Panc1 (cell line): Measurements from ENCODE around the gene DUSP9. TPM values are rescaled to one million over a fixed set of nuclear protein-coding genes. Genes with fewer than 3 reads are reported as not detected.

Source experiments
- ATAC-seq: fragments of 200-7000 bp; cut with Tn5 transposase; 2 replicates; pipeline ENCODE4 v1.9.1; 2020; ENCODE audit warnings: mild to moderate bottlenecking, moderate library complexity
- Bru-seq: library from RNA; stranded (reverse); fragments of 400-500 nt; gene quantifications from one replicate; lab custom pipeline; 2021; lab: Mats Ljungman, UMichigan
- BruChase-seq, 2 experiments: library from RNA; stranded (reverse); fragments of 400-500 nt; gene quantifications; one replicate each; lab custom pipeline; 2021; lab: Mats Ljungman, UMichigan
- BruUV-seq: library from RNA; stranded (reverse); fragments of 400-500 nt; replicated peaks from 2 replicates; lab custom pipeline; 2021; lab: Mats Ljungman, UMichigan
- CTCF ChIA-PET: fragments of 300-600 bp; sonication (Branson Sonifier 250); formaldehyde crosslinking; loops from one replicate; lab custom pipeline; 2022; ENCODE audit warnings: antibody characterized with exemption; lab: Charles Lee
- POLR2A ChIA-PET: fragments of 300-600 bp; sonication (Branson Sonifier 250); formaldehyde crosslinking; loops from one replicate; lab custom pipeline; 2022; ENCODE audit warnings: antibody characterized with exemption; lab: Charles Lee
- DNase-seq: peaks from one replicate; pipeline ENCODE4 v3.0.0-alpha.2; 2010; ENCODE audit warnings: low read depth, low spot score
- H3K27ac ChIP-seq: 2 replicates; pipeline ENCODE4 v1.5.1; 2011; ENCODE audit warnings: mild to moderate bottlenecking, low read length, inconsistent platforms
- H3K27me3 ChIP-seq: fragments of 200-500 bp; sonication (Bioruptor generic); 2 replicates; pipeline ENCODE4 v1.6.0; 2014; ENCODE audit warnings: low read length, inconsistent platforms; ENCODE audit not compliant: control insufficient read depth, insufficient read depth
- H3K36me3 ChIP-seq: fragments of 200-500 bp; sonication (Bioruptor generic); 2 replicates; pipeline ENCODE4 v1.5.1; 2014; ENCODE audit warnings: inconsistent platforms, mild to moderate bottlenecking, low read length, moderate library complexity; ENCODE audit not compliant: control insufficient read depth, insufficient read depth
- H3K4me1 ChIP-seq: 2 replicates; pipeline ENCODE4 v1.5.1; 2011; ENCODE audit warnings: inconsistent platforms, mild to moderate bottlenecking, low read length, moderate library complexity; ENCODE audit not compliant: control insufficient read depth, insufficient read depth
- H3K4me3 ChIP-seq, 2 experiments: 2 replicates each; pipeline ENCODE4 v1.5.1; 2011 to 2012; ENCODE audit warnings: low read depth in 2 of 2, low read length in 2 of 2, mild to moderate bottlenecking in 2 of 2, inconsistent platforms in 1 of 2, moderate library complexity in 1 of 2
- H3K9me3 ChIP-seq: fragments of 200-500 bp; sonication (Bioruptor generic); 2 replicates; pipeline ENCODE4 v1.5.1; 2014; ENCODE audit warnings: low read depth, mild to moderate bottlenecking, inconsistent platforms, low read length, moderate library complexity; ENCODE audit not compliant: control insufficient read depth, insufficient read depth
- CTCF ChIP-seq: fragments of 450-650 bp; IDR thresholded peaks from 2 replicates; pipeline ENCODE4 v1.5.1; 2017; ENCODE audit warnings: mild to moderate bottlenecking
- POLR2AphosphoS5 ChIP-seq: IDR thresholded peaks from 2 replicates; pipeline ENCODE4 v1.6.1; 2012; ENCODE audit warnings: mild to moderate bottlenecking, low read depth, low read length, moderate library complexity
- REST ChIP-seq, 2 experiments: IDR thresholded peaks; 2 replicates each; pipeline ENCODE4 v1.6.1; 2011 to 2012; ENCODE audit warnings: low read depth in 2 of 2, control low read depth in 1 of 2, low read length in 1 of 2, mild to moderate bottlenecking in 1 of 2, moderate library complexity in 1 of 2; ENCODE audit not compliant: insufficient read depth in 1 of 2
- SIN3A ChIP-seq: IDR thresholded peaks from 2 replicates; pipeline ENCODE4 v1.6.1; 2012; ENCODE audit warnings: low read depth, mild to moderate bottlenecking, low read length, moderate library complexity, borderline replicate concordance; ENCODE audit not compliant: insufficient read depth
- TCF7L2 ChIP-seq: IDR thresholded peaks from 2 replicates; pipeline ENCODE4 v1.6.1; 2011; ENCODE audit warnings: mild to moderate bottlenecking, low read depth, low read length, inconsistent platforms
- in situ Hi-C: cut with HindIII; loops from 2 replicates; pipeline ENCODE4 v1.10.0; 2016; ENCODE audit warnings: low sequenced_read_pairs, low pct_unique_long_range_greater_than_20kb
- intact Hi-C: fragments of 100-400 bp; cut with micrococcal nuclease; formaldehyde crosslinking; loops from one replicate; pipeline ENCODE4 v1.10.0; 2022; ENCODE audit not compliant: unreplicated experiment
- long read RNA-seq: library from polyadenylated mRNA; unstranded; transcript quantifications from one replicate; pipeline ENCODE4 v2.0.0, GENCODE V29; 2021; ENCODE audit not compliant: unreplicated experiment
- polyA plus RNA-seq: library from polyadenylated mRNA; unstranded; fragments of >200 nt; gene quantifications from one replicate; pipeline ENCODE4 v1.2.1, GENCODE V29; 2012; ENCODE audit warnings: missing spikeins; ENCODE audit not compliant: insufficient read length
- total RNA-seq: library from RNA; stranded (reverse); gene quantifications from one replicate; pipeline ENCODE4 v1.2.1, GENCODE V29; 2021; ENCODE audit not compliant: unreplicated experiment

The DUSP9 gene
- total RNA-seq: 7.1 TPM
- polyA plus RNA-seq: 9.8 TPM
- Bru-seq, nascent RNA: percentile 24 among the genes with signal in this experiment
- percentile 35 among the genes with signal in this experiment for BruChase-seq, experiment 1, labeled RNA remaining after a 2-hour chase
- percentile 46 among the genes with signal in this experiment for BruChase-seq, experiment 2, labeled RNA remaining after a 6-hour chase
- long read RNA-seq, transcript DUSP9-201 (4 exons, 2,433 nt): major isoform, 7 of 22 reads
- long read RNA-seq, partial matches to known transcripts: 3 of 22 reads
- long read RNA-seq, other reads (novel, unspliced or antisense): 12 of 22 reads

- POLR2A ChIA-PET: interaction anchor here (0.6 kb wide), 2 partner anchors 10 to 1699 kb away, joined by 5 read pairs; no protein-coding TSS in a partner anchor
- intact Hi-C loops: loop anchor here (5.0 kb wide), 1 partner anchor 109 kb away; no protein-coding TSS in a partner anchor
- peak within 1 kb of the TSS; percentile 34 to 45 for H3K4me3 ChIP-seq
Measured at GRCh38 chrX:153646620-153647373, at the start of gene DUSP9. DUSP9 (plus strand) TSS chrX:153647203; CDS start chrX:153647954, 751 bp downstream.

More at GRCh38 chrX:153646620-153647373, at the start of gene DUSP9:
- peak; percentile 66 for ATAC-seq
- Histone ChIP-seq H3K9me3 (no peaks in the 10 kb centered on the region), H3K4me1 (peaks cover 6% of the 10 kb centered on the region; the same call in 1 of the 2 replicates), H3K36me3 (no peaks in the 10 kb centered on the region), H3K27ac (no peak within 1 kb of the TSS), H3K27me3 (peaks cover 4% of the 10 kb centered on the region)
- in situ Hi-C loops: no loop called here
- DNase-seq: no peak
- no TSS peak for BruUV-seq
- CTCF ChIA-PET: interaction anchor here (0.6 to 0.7 kb wide), 5 partner anchors 23 to 139 kb away, joined by 3 to 5 read pairs (median 4); no protein-coding TSS in a partner anchor
- no peak for TF ChIP-seq CTCF
- TF ChIP-seq SIN3A: no peak
- TF ChIP-seq TCF7L2: no peak
- no peak for TF ChIP-seq REST (IDR thresholded peaks at IDR 0.05; ENCODE audit: insufficient read depth in 1 of 2, low read depth in 2 of 2, low read length in 1 of 2)
- TF ChIP-seq POLR2AphosphoS5: no peak
